K562 treated with DMSO at 1 percent for 4 hours (cell line): ENCODE data around the gene LAMB4. TPM values are rescaled to one million over a fixed set of nuclear protein-coding genes. Genes with fewer than 3 reads are reported as not detected.

Source experiments
- total RNA-seq: library from RNA; unstranded; fragments of 300-600 nt; gene quantifications from 2 replicates; pipeline ENCODE4 v1.2.3, GENCODE V29; 2022; ENCODE audit not compliant: insufficient read depth

The LAMB4 gene
- 1.1 TPM in 1 of 2 replicates, not detected in the other for total RNA-seq

GRCh38 chr7:108130261-108130660 is at the start of gene LAMB4:
LAMB4 (minus strand) TSS chr7:108130361; CDS start chr7:108123164, 7,197 bp downstream.

GRCh38 chr7:108002726-108003598 is 127.2 kb downstream of the LAMB4 start, which contains the start of gene LAMB1:
LAMB1 (minus strand) TSS chr7:108003161; CDS start chr7:108002885, 276 bp downstream.

Other genes starting within 250 kb of the LAMB4 start
- gene DLD, start 239.2 kb downstream of the LAMB4 start, total RNA-seq, result 211 and 269 TPM in 2 replicates
- gene LAMB1, start 127.2 kb downstream of the LAMB4 start, total RNA-seq, result 25.3 and 28.9 TPM in 2 replicates